ENCODE measurements around the gene SRGAP1.

Gene SRGAP1

GRCh38 chr12:63905544-63905943 lies 61.0 kb downstream of the SRGAP1 start:
- Histone ChIP-seq H3K4me3 (ENCODE audit: low read depth, low read length) (no peak overlapping the region), H3K4me1 (ENCODE audit: control insufficient read depth, insufficient read depth, low read length, unreplicated experiment) (no peaks in the 10 kb centered on the region), H3K79me2 (ENCODE audit: control insufficient read depth, insufficient read depth, low read length, unreplicated experiment) (peaks cover 76% of the 10 kb centered on the region), H2AFZ (ENCODE audit: low read length, unreplicated experiment) (no peak overlapping the region), H3K27me3 (ENCODE audit: insufficient read depth, low read length) (no peaks in the 10 kb centered on the region), H3K27ac (ENCODE audit: low read depth, low read length) (no peak overlapping the region), H3K36me3 (ENCODE audit: insufficient read depth, low read length) (peaks cover 6% of the 10 kb centered on the region; the same call in 1 of the 2 replicates)

GRCh38 chr12:63906876-63907275 lies 62.4 kb downstream of the SRGAP1 start:
- Histone ChIP-seq H2AFZ (ENCODE audit: low read length, unreplicated experiment) (no peak overlapping the region), H3K79me2 (ENCODE audit: control insufficient read depth, insufficient read depth, low read length, unreplicated experiment) (peaks cover 72% of the 10 kb centered on the region), H3K27me3 (ENCODE audit: insufficient read depth, low read length) (no peaks in the 10 kb centered on the region), H3K4me3 (ENCODE audit: low read depth, low read length) (no peak overlapping the region), H3K36me3 (ENCODE audit: insufficient read depth, low read length) (peaks cover 3% of the 10 kb centered on the region; the same call in 1 of the 2 replicates), H3K4me1 (ENCODE audit: control insufficient read depth, insufficient read depth, low read length, unreplicated experiment) (no peaks in the 10 kb centered on the region), H3K27ac (ENCODE audit: low read depth, low read length) (no peak overlapping the region)

- H3K27me3 ChIP-seq (ENCODE audit: insufficient read depth, low read length): no peaks in the 10 kb centered on the region
- no peak overlapping the region for H2AFZ ChIP-seq (ENCODE audit: low read length, unreplicated experiment)
- no peak overlapping the region for H3K4me3 ChIP-seq (ENCODE audit: low read depth, low read length)
- H3K79me2 ChIP-seq (ENCODE audit: control insufficient read depth, insufficient read depth, low read length, unreplicated experiment): peaks cover 71% of the 10 kb centered on the region
- H3K27ac ChIP-seq (ENCODE audit: low read depth, low read length): no peak overlapping the region
- no peaks in the 10 kb centered on the region for H3K4me1 ChIP-seq (ENCODE audit: control insufficient read depth, insufficient read depth, low read length, unreplicated experiment)
- H3K36me3 ChIP-seq (ENCODE audit: insufficient read depth, low read length): peaks cover 3% of the 10 kb centered on the region; the same call in 1 of the 2 replicates
Measured at GRCh38 chr12:63907561-63907960, 63.1 kb downstream of the SRGAP1 start.

- Histone ChIP-seq H3K4me1 (ENCODE audit: control insufficient read depth, insufficient read depth, low read length, unreplicated experiment) (peaks cover 9% of the 10 kb centered on the region), H3K79me2 (ENCODE audit: control insufficient read depth, insufficient read depth, low read length, unreplicated experiment) (peaks cover 72% of the 10 kb centered on the region)
Measured at GRCh38 chr12:63909746-63910145, 65.2 kb downstream of the SRGAP1 start.

GRCh38 chr12:63911341-63911740 lies 66.8 kb downstream of the SRGAP1 start:
- Histone ChIP-seq H3K79me2 (ENCODE audit: control insufficient read depth, insufficient read depth, low read length, unreplicated experiment) (peaks cover 73% of the 10 kb centered on the region), H3K36me3 (ENCODE audit: insufficient read depth, low read length) (peaks cover 3% of the 10 kb centered on the region; the same call in 1 of the 2 replicates), H2AFZ (ENCODE audit: low read length, unreplicated experiment) (no peak overlapping the region), H3K27me3 (ENCODE audit: insufficient read depth, low read length) (no peaks in the 10 kb centered on the region), H3K27ac (ENCODE audit: low read depth, low read length) (no peak overlapping the region), H3K4me3 (ENCODE audit: low read depth, low read length) (no peak overlapping the region), H3K4me1 (ENCODE audit: control insufficient read depth, insufficient read depth, low read length, unreplicated experiment) (peaks cover 25% of the 10 kb centered on the region)

More at GRCh38 chr12:63909746-63910145, 65.2 kb downstream of the SRGAP1 start:
- Histone ChIP-seq H3K36me3 (ENCODE audit: insufficient read depth, low read length) (peaks cover 3% of the 10 kb centered on the region; the same call in 1 of the 2 replicates), H3K4me3 (ENCODE audit: low read depth, low read length) (no peak overlapping the region), H3K27me3 (ENCODE audit: insufficient read depth, low read length) (no peaks in the 10 kb centered on the region), H2AFZ (ENCODE audit: low read length, unreplicated experiment) (no peak overlapping the region), H3K27ac (ENCODE audit: low read depth, low read length) (no peak overlapping the region)

- Histone ChIP-seq H3K36me3 (ENCODE audit: insufficient read depth, low read length) (no peaks in the 10 kb centered on the region), H2AFZ (ENCODE audit: low read length, unreplicated experiment) (no peak overlapping the region), H3K27me3 (ENCODE audit: insufficient read depth, low read length) (no peaks in the 10 kb centered on the region), H3K4me3 (ENCODE audit: low read depth, low read length) (no peak overlapping the region), H3K4me1 (ENCODE audit: control insufficient read depth, insufficient read depth, low read length, unreplicated experiment) (peaks cover 38% of the 10 kb centered on the region), H3K27ac (ENCODE audit: low read depth, low read length) (no peak overlapping the region), H3K79me2 (ENCODE audit: control insufficient read depth, insufficient read depth, low read length, unreplicated experiment) (peaks cover 74% of the 10 kb centered on the region)
Measured at GRCh38 chr12:63912651-63913050, 68.2 kb downstream of the SRGAP1 start.

GRCh38 chr12:63913929-63914328 lies 69.4 kb downstream of the SRGAP1 start:
- Histone ChIP-seq H3K27ac (ENCODE audit: low read depth, low read length) (peak overlapping the region; percentile 99), H3K4me3 (ENCODE audit: low read depth, low read length) (no peak overlapping the region), H3K36me3 (ENCODE audit: insufficient read depth, low read length) (no peaks in the 10 kb centered on the region), H3K79me2 (ENCODE audit: control insufficient read depth, insufficient read depth, low read length, unreplicated experiment) (peaks cover 69% of the 10 kb centered on the region), H2AFZ (ENCODE audit: low read length, unreplicated experiment) (no peak overlapping the region), H3K4me1 (ENCODE audit: control insufficient read depth, insufficient read depth, low read length, unreplicated experiment) (peaks cover 46% of the 10 kb centered on the region), H3K27me3 (ENCODE audit: insufficient read depth, low read length) (no peaks in the 10 kb centered on the region)

- peaks cover 58% of the 10 kb centered on the region for H3K4me1 ChIP-seq (ENCODE audit: control insufficient read depth, insufficient read depth, low read length, unreplicated experiment)
- peak overlapping the region; percentile 58 for H3K4me3 ChIP-seq (ENCODE audit: low read depth, low read length)
- H3K27me3 ChIP-seq (ENCODE audit: insufficient read depth, low read length): no peaks in the 10 kb centered on the region
- H3K27ac ChIP-seq (ENCODE audit: low read depth, low read length): peak overlapping the region; percentile 99
- peaks cover 65% of the 10 kb centered on the region for H3K79me2 ChIP-seq (ENCODE audit: control insufficient read depth, insufficient read depth, low read length, unreplicated experiment)
- no peak overlapping the region for H2AFZ ChIP-seq (ENCODE audit: low read length, unreplicated experiment)
- peaks cover 4% of the 10 kb centered on the region; the same call in 1 of the 2 replicates for H3K36me3 ChIP-seq (ENCODE audit: insufficient read depth, low read length)
Measured at GRCh38 chr12:63915105-63915800, 70.8 kb downstream of the SRGAP1 start.

GRCh38 chr12:63916561-63917476 lies 72.3 kb downstream of the SRGAP1 start:
- H3K27ac ChIP-seq (ENCODE audit: low read depth, low read length): peak overlapping the region; percentile 99
- no peak overlapping the region for H2AFZ ChIP-seq (ENCODE audit: low read length, unreplicated experiment)
- H3K4me1 ChIP-seq (ENCODE audit: control insufficient read depth, insufficient read depth, low read length, unreplicated experiment): peaks cover 60% of the 10 kb centered on the region
- peaks cover 4% of the 10 kb centered on the region; the same call in 1 of the 2 replicates for H3K36me3 ChIP-seq (ENCODE audit: insufficient read depth, low read length)
- H3K27me3 ChIP-seq (ENCODE audit: insufficient read depth, low read length): no peaks in the 10 kb centered on the region
- peaks cover 70% of the 10 kb centered on the region for H3K79me2 ChIP-seq (ENCODE audit: control insufficient read depth, insufficient read depth, low read length, unreplicated experiment)
- peak overlapping the region; percentile 61 for H3K4me3 ChIP-seq (ENCODE audit: low read depth, low read length)

GRCh38 chr12:63917477-63917862 lies 73.0 kb downstream of the SRGAP1 start:
- H3K79me2 ChIP-seq (ENCODE audit: control insufficient read depth, insufficient read depth, low read length, unreplicated experiment): peaks cover 69% of the 10 kb centered on the region
- peak overlapping the region; percentile 61 for H3K4me3 ChIP-seq (ENCODE audit: low read depth, low read length)
- no peaks in the 10 kb centered on the region for H3K27me3 ChIP-seq (ENCODE audit: insufficient read depth, low read length)
- H3K4me1 ChIP-seq (ENCODE audit: control insufficient read depth, insufficient read depth, low read length, unreplicated experiment): peaks cover 64% of the 10 kb centered on the region
- peak overlapping the region; percentile 99 for H3K27ac ChIP-seq (ENCODE audit: low read depth, low read length)
- peaks cover 4% of the 10 kb centered on the region; the same call in 1 of the 2 replicates for H3K36me3 ChIP-seq (ENCODE audit: insufficient read depth, low read length)
- no peak overlapping the region for H2AFZ ChIP-seq (ENCODE audit: low read length, unreplicated experiment)

Data from ACC112 (cell line).